ENCODE measurements around the gene GRIN1.

- TF ChIP-seq EP300 (IDR thresholded peaks at IDR 0.05) (no peak), POLR2A (IDR thresholded peaks at IDR 0.05; ENCODE audit: low read depth) (no peak)
Observed at GRCh38 chr9:137178939-137179630, 40.1 kb downstream of the GRIN1 start.

Measured in esophagus muscularis mucosa (tissue), 2 donors.